GM12878 (cell line): Measurements from ENCODE around the gene CA14. TPM values are rescaled to one million over a fixed set of nuclear protein-coding genes. Genes with fewer than 3 reads are reported as not detected.

Experiments used
- ATAC-seq: fragments of 200-7000 bp; cut with Tn5 transposase; 3 replicates; pipeline ENCODE4 v1.9.1; 2020; ENCODE audit warnings: mild to moderate bottlenecking, moderate library complexity
- BruUV-seq: library from RNA; stranded (reverse); fragments of 400-500 nt; replicated peaks from 2 replicates; lab custom pipeline; 2021; lab: Mats Ljungman, UMichigan
- CTCF ChIA-PET: fragments of 300-600 bp; sonication (Branson Sonifier 250); formaldehyde crosslinking; extraction: SDS; loops from one replicate; lab custom pipeline; 2021; ENCODE audit warnings: inconsistent platforms; lab: Yijun Ruan, JAX
- POLR2A ChIA-PET: fragments of 350-600 bp; formaldehyde crosslinking; extraction: SDS; loops from one replicate; lab custom pipeline; 2021; ENCODE audit warnings: inconsistent platforms; lab: Charles Lee
- RAD21 ChIA-PET: fragments of 300-600 bp; sonication (Branson Sonifier 250); formaldehyde crosslinking; loops from one replicate; lab custom pipeline; 2023; ENCODE audit warnings: antibody characterized with exemption; ENCODE audit not compliant: unreplicated experiment; lab: Charles Lee
- SMC1A ChIA-PET: fragments of 300-600 bp; sonication (Branson Sonifier 250); formaldehyde crosslinking; loops from one replicate; lab custom pipeline; 2023; ENCODE audit not compliant: unreplicated experiment, uncharacterized antibody; lab: Charles Lee
- DNase-seq: peaks from one replicate; pipeline ENCODE4 v3.0.0-alpha.2; 2011; ENCODE audit warnings: low read depth, low spot score
- FAIRE-seq: peaks from 3 replicates; lab custom pipeline; 2011; peaks lifted over from hg19 to GRCh38; lab: Jason Lieb, UNC
- H2AFZ ChIP-seq: 2 replicates; pipeline ENCODE4 v1.6.0; 2011; ENCODE audit warnings: low read depth, low read length, control low read depth; ENCODE audit not compliant: control insufficient read depth
- H3K27ac ChIP-seq: 2 replicates; pipeline ENCODE4 v1.5.1; 2011; ENCODE audit warnings: control low read depth; ENCODE audit not compliant: control insufficient read depth, insufficient read depth
- H3K27me3 ChIP-seq, 2 experiments: replicated peaks in 1 of 2; 2 replicates each; pipeline versions ENCODE4 v1.6.0 to v1.6.1; 2011; ENCODE audit warnings: low read length in 1 of 2; ENCODE audit not compliant: control insufficient read depth in 2 of 2, insufficient read depth in 2 of 2
- H3K36me3 ChIP-seq, 2 experiments: 2 replicates each; pipeline ENCODE4 v1.5.1; 2011; ENCODE audit warnings: low read length in 1 of 2; ENCODE audit not compliant: control insufficient read depth in 2 of 2, insufficient read depth in 2 of 2
- H3K4me1 ChIP-seq: 2 replicates; pipeline ENCODE4 v1.6.1; 2011; ENCODE audit warnings: mild to moderate bottlenecking, low read length, moderate library complexity, mixed read lengths; ENCODE audit not compliant: control insufficient read depth, insufficient read depth
- H3K4me2 ChIP-seq: 2 replicates; pipeline ENCODE4 v1.6.0; 2011; ENCODE audit warnings: control low read depth; ENCODE audit not compliant: control insufficient read depth, insufficient read depth
- H3K4me3 ChIP-seq: fragments of 200-600 bp; sonication (generic); 2 replicates; pipeline ENCODE4 v1.5.1; 2016
- H3K79me2 ChIP-seq: 2 replicates; pipeline ENCODE4 v1.6.0; 2011; ENCODE audit warnings: low read length; ENCODE audit not compliant: control insufficient read depth, insufficient read depth
- H3K9ac ChIP-seq: 2 replicates; pipeline ENCODE4 v1.8.0; 2011; ENCODE audit warnings: low read length, control low read depth, mixed read lengths; ENCODE audit not compliant: control insufficient read depth, insufficient read depth
- H3K9me3 ChIP-seq: replicated peaks from 3 replicates; pipeline ENCODE4 v1.5.1; 2011; ENCODE audit warnings: mild to moderate bottlenecking, low read length; ENCODE audit not compliant: control insufficient read depth, insufficient read depth
- H4K20me1 ChIP-seq: 2 replicates; pipeline ENCODE4 v1.6.0; 2011; ENCODE audit not compliant: control insufficient read depth, insufficient read depth
- ATF7 ChIP-seq: fragments of 450-650 bp; IDR thresholded peaks from 2 replicates; pipeline ENCODE4 v1.6.1; 2016; ENCODE audit warnings: low read depth, mild to moderate bottlenecking
- CREM ChIP-seq: IDR thresholded peaks from 2 replicates; pipeline ENCODE4 v1.6.1; 2014; ENCODE audit warnings: antibody characterized with exemption, low read depth
- FOXM1 ChIP-seq: IDR thresholded peaks from 2 replicates; pipeline ENCODE4 v1.6.1; 2012; ENCODE audit warnings: low read depth, mild to moderate bottlenecking, inconsistent platforms, low read length, moderate library complexity
- HDGF ChIP-seq: fragments of 450-650 bp; IDR thresholded peaks from 2 replicates; pipeline ENCODE4 v1.6.1; 2016; ENCODE audit warnings: antibody characterized with exemption
- IRF4 ChIP-seq: IDR thresholded peaks from 2 replicates; pipeline ENCODE4 v1.6.1; 2011; ENCODE audit warnings: low read depth, low read length
- NR2F1 ChIP-seq: fragments of 450-650 bp; conservative IDR thresholded peaks from 2 replicates; pipeline ENCODE4 v1.6.1; 2017; ENCODE audit warnings: mild to moderate bottlenecking
- RB1 ChIP-seq: fragments of 450-650 bp; formaldehyde crosslinking; IDR thresholded peaks from 2 replicates; pipeline ENCODE4 v1.6.1; 2017; ENCODE audit warnings: mild to moderate bottlenecking, borderline replicate concordance
- SIX5 ChIP-seq: IDR thresholded peaks from 2 replicates; pipeline ENCODE4 v1.6.1; 2011; ENCODE audit warnings: mild to moderate bottlenecking, low read depth, low read length, moderate library complexity; ENCODE audit not compliant: severe bottlenecking
- SRF ChIP-seq, 2 experiments: IDR thresholded peaks; 2 replicates each; pipeline ENCODE4 v1.6.1; 2011; ENCODE audit warnings: low read depth in 2 of 2, low read length in 2 of 2, mild to moderate bottlenecking in 1 of 2, moderate library complexity in 1 of 2
- TARDBP ChIP-seq: IDR thresholded peaks from 2 replicates; pipeline ENCODE4 v1.6.1; 2016; ENCODE audit warnings: borderline replicate concordance
- YY1 ChIP-seq: IDR thresholded peaks from 2 replicates; pipeline ENCODE4 v1.6.1; 2011; ENCODE audit warnings: low read depth, mild to moderate bottlenecking, low read length
- ZNF207 ChIP-seq: fragments of 450-650 bp; IDR thresholded peaks from 2 replicates; pipeline ENCODE4 v1.6.1; 2014; ENCODE audit warnings: antibody characterized with exemption, mild to moderate bottlenecking, borderline replicate concordance
- ZNF274 ChIP-seq: IDR thresholded peaks from one replicate; pipeline ENCODE4 v1.8.0; 2011; ENCODE audit not compliant: insufficient read length, insufficient read depth
- WGBS: methylation state at CpG from one replicate; pipeline ENCODE4 v1.1.6; 2016; ENCODE audit warnings: low lambda C conversion rate; ENCODE audit not compliant: insufficient replicate concordance, insufficient coverage; ENCODE audit errors: missing lambda C conversion rate; 5-methylcytosine and 5-hydroxymethylcytosine counted together
- in situ Hi-C: fragments of 300-500 bp; cut with MboI; formaldehyde crosslinking; loops from 9 replicates; pipeline ENCODE4 v1.14.3; 2018; ENCODE audit warnings: mixed read lengths
- intact Hi-C: fragments of 100-400 bp; cut with micrococcal nuclease; formaldehyde crosslinking; loops from one replicate; pipeline ENCODE4 v1.14.2; 2022; ENCODE audit not compliant: unreplicated experiment
- polyA plus RNA-seq, 11 experiments: library from polyadenylated mRNA; depleted of rRNA in 4 of 11; unstranded in 6 of 11; stranded (reverse) in 5 of 11; fragments of >200 nt; fragmentation: Nextera tagmentation in 4 of 11; fragmentation: Illumina TruSeq in 1 of 11; extraction: Ambion mirVana in 4 of 11; extraction: Trizol in 1 of 11; gene quantifications; 1 replicate in 1 of 11; 2 replicates in 10 of 11; pipeline versions ENCODE4 v1.2.1 to v1.2.3, GENCODE V29; 2011 to 2016; ENCODE audit warnings: inconsistent platforms in 2 of 11, missing spikeins in 2 of 11, low read depth in 1 of 11
- total RNA-seq, 4 experiments: library from RNA; depleted of rRNA in 3 of 4; stranded (reverse); fragments of >200 nt in 3 of 4; fragmentation: Illumina TruSeq in 1 of 4; extraction: Trizol in 1 of 4; gene quantifications; 2 replicates each; pipeline versions ENCODE4 v1.2.1 to v1.2.3, GENCODE V29; 2013 to 2021
- TF ChIP-seq, protein P1 (sequence below): fragments of 450-650 bp; IDR thresholded peaks from 2 replicates; pipeline ENCODE4 v1.6.1; 2017; ENCODE audit warnings: mild to moderate bottlenecking, moderate library complexity
- TF ChIP-seq, protein P2 (sequence below): IDR thresholded peaks from 2 replicates; pipeline ENCODE4 v1.6.1; 2012; ENCODE audit warnings: low read depth, low read length, improper control_type of control experiment
- TF ChIP-seq, protein P3 (sequence below): fragments of 450-650 bp; IDR thresholded peaks from 2 replicates; pipeline ENCODE4 v1.6.1; 2018; ENCODE audit warnings: mild to moderate bottlenecking, low read depth, moderate library complexity; ENCODE audit not compliant: partially characterized antibody

The CA14 gene
- total and polyA plus RNA-seq, 10 of the 15 experiments (the other 5 are each of a cell fraction or from before 2014, with no cell fraction given), result 0.11 to 0.35 (median 0.29) TPM; not detected in 6

DNA sequence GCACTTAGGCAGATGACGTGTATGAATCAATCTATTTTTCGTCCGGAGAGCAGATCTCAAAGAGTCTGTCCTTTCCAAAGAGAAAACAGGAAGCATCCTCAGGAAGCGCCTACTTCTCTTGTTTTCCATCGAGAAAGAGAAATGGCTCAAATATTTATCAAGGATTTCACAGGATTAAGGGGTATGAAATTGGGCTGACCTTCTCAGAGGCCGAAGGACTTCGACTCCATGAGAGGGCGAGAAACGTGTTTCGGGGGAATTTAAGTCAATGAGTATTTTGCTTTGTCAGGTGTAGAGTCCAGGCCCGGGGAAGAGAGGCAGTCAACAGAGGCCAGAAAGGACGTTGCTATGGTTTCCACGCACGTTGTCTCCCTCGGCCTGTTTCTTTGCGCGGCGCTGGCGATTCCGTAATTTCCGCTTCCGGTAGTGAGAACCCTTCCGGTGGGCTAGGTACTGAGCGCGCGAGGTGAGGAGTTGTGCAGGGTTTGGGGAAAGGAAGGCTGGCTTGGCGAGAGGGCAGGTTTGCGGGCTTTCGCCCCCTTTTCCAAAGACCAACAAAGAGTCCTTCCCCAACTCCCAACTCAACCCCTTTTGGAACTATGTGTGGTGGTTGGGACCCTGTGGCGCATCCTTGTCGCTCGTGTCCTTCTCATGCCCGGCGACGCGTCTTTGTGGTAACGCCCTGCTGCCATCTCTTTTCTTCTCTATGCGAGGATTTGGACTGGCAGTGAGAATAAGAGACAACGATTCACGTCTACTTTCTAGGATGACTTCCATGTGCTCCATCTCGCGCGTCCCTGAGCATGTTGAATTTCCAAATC lies 36.1 kb downstream of the CA14 start, which contains the start of gene MRPS21:
TSS of gene MRPS21 (plus strand) at position 429 of the 821 bp plus-strand sequence. CDS start 506 bp downstream, outside the sequence.
- Histone ChIP-seq H3K36me3 (no peaks in the 10 kb centered on the region), H3K27me3 (no peaks in the 10 kb centered on the region), H3K79me2 (peaks cover 16% of the 10 kb centered on the region), H2AFZ (peak within 1 kb of the TSS; percentile 91), H3K9ac (peak within 1 kb of the TSS; percentile 86), H3K4me2 (peak within 1 kb of the TSS; percentile 75), H4K20me1 (no peaks in the 10 kb centered on the region), H3K9me3 (no peaks in the 10 kb centered on the region), H3K4me1 (no peaks in the 10 kb centered on the region), H3K4me3 (peak within 1 kb of the TSS; percentile 95), H3K27ac (peak within 1 kb of the TSS; percentile 35)
- peak; percentile 76 for DNase-seq
- ChIA-PET SMC1A (no interaction called here), POLR2A (no interaction called here), CTCF (no interaction called here), RAD21 (no interaction called here)
- ATAC-seq, result peak; percentile 100
- peak; percentile 98 for FAIRE-seq
- 5% methylated on average over 43 of the region's 43 CpGs for WGBS
- intact Hi-C loops (no loop called here), in situ Hi-C loops (no loop called here)
- TSS peak; percentile 97 for BruUV-seq
- peak; percentile 51; the same call in 1 of the 2 replicates for TF ChIP-seq HDGF
- TF ChIP-seq, protein P1, sequence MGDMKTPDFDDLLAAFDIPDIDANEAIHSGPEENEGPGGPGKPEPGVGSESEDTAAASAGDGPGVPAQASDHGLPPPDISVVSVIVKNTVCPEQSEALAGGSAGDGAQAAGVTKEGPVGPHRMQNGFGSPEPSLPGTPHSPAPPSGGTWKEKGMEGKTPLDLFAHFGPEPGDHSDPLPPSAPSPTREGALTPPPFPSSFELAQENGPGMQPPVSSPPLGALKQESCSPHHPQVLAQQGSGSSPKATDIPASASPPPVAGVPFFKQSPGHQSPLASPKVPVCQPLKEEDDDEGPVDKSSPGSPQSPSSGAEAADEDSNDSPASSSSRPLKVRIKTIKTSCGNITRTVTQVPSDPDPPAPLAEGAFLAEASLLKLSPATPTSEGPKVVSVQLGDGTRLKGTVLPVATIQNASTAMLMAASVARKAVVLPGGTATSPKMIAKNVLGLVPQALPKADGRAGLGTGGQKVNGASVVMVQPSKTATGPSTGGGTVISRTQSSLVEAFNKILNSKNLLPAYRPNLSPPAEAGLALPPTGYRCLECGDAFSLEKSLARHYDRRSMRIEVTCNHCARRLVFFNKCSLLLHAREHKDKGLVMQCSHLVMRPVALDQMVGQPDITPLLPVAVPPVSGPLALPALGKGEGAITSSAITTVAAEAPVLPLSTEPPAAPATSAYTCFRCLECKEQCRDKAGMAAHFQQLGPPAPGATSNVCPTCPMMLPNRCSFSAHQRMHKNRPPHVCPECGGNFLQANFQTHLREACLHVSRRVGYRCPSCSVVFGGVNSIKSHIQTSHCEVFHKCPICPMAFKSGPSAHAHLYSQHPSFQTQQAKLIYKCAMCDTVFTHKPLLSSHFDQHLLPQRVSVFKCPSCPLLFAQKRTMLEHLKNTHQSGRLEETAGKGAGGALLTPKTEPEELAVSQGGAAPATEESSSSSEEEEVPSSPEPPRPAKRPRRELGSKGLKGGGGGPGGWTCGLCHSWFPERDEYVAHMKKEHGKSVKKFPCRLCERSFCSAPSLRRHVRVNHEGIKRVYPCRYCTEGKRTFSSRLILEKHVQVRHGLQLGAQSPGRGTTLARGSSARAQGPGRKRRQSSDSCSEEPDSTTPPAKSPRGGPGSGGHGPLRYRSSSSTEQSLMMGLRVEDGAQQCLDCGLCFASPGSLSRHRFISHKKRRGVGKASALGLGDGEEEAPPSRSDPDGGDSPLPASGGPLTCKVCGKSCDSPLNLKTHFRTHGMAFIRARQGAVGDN, result peak; percentile 91
- TF ChIP-seq, protein P2, sequence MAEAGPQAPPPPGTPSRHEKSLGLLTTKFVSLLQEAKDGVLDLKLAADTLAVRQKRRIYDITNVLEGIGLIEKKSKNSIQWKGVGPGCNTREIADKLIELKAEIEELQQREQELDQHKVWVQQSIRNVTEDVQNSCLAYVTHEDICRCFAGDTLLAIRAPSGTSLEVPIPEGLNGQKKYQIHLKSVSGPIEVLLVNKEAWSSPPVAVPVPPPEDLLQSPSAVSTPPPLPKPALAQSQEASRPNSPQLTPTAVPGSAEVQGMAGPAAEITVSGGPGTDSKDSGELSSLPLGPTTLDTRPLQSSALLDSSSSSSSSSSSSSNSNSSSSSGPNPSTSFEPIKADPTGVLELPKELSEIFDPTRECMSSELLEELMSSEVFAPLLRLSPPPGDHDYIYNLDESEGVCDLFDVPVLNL, result peak; percentile 29; the same call in 1 of the 2 replicates
- TF ChIP-seq ZNF274, result no peak
- 0 out of 2 replicates have a peak, but pooled peaks have one; percentile 30 for TF ChIP-seq IRF4
- peak; percentile 66 for TF ChIP-seq ATF7
- TF ChIP-seq SRF (IDR thresholded peaks at IDR 0.05; ENCODE audit: low read depth in 2 of 2, low read length in 2 of 2), result peak in 1 of 2 experiments; percentile 60; a peak in 1 of 4 replicates
- no peak for TF ChIP-seq FOXM1
- TF ChIP-seq ZNF207, result peak; percentile 31; the same call in 1 of the 2 replicates
- peak; percentile 53 for TF ChIP-seq SIX5
- TF ChIP-seq, protein P3, sequence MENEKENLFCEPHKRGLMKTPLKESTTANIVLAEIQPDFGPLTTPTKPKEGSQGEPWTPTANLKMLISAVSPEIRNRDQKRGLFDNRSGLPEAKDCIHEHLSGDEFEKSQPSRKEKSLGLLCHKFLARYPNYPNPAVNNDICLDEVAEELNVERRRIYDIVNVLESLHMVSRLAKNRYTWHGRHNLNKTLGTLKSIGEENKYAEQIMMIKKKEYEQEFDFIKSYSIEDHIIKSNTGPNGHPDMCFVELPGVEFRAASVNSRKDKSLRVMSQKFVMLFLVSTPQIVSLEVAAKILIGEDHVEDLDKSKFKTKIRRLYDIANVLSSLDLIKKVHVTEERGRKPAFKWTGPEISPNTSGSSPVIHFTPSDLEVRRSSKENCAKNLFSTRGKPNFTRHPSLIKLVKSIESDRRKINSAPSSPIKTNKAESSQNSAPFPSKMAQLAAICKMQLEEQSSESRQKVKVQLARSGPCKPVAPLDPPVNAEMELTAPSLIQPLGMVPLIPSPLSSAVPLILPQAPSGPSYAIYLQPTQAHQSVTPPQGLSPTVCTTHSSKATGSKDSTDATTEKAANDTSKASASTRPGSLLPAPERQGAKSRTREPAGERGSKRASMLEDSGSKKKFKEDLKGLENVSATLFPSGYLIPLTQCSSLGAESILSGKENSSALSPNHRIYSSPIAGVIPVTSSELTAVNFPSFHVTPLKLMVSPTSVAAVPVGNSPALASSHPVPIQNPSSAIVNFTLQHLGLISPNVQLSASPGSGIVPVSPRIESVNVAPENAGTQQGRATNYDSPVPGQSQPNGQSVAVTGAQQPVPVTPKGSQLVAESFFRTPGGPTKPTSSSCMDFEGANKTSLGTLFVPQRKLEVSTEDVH, result peak; percentile 66
- 0 out of 2 replicates have a peak, but pooled peaks have one; percentile 13 for TF ChIP-seq NR2F1
- TF ChIP-seq CREM, result peak; percentile 97
- TF ChIP-seq YY1, result peak; percentile 68
- peak; percentile 29; the same call in 1 of the 2 replicates for TF ChIP-seq TARDBP
- 0 out of 2 replicates have a peak, but pooled peaks have one; percentile 35 for TF ChIP-seq RB1
